ENCODE data around the gene ARPC1B. TPM values are rescaled to one million over a fixed set of nuclear protein-coding genes. Genes with fewer than 3 reads are reported as not detected.
A peak's percentile ranks its signal among the peaks of the same experiment; 100 is the strongest.

The ARPC1B gene
- total and polyA plus RNA-seq, 4 donors, result 43.9 to 182 (median 112) TPM

- Histone ChIP-seq H3K9me3 (ENCODE audit: control insufficient read depth in 4 of 4, low read length in 3 of 4) (no peaks in the 10 kb centered on the region), H3K36me3 (ENCODE audit: control insufficient read depth in 4 of 4, insufficient read depth in 3 of 4, low read depth in 1 of 4, low read length in 3 of 4) (no peaks in the 10 kb centered on the region), H3K27ac (ENCODE audit: low read depth in 1 of 2, low read length in 2 of 2) (peak within 1 kb of the TSS; percentile 57 to 75), H3K9ac (ENCODE audit: low read depth in 1 of 2, low read length in 2 of 2) (peak within 1 kb of the TSS; percentile 76 to 98), H3K27me3 (ENCODE audit: control insufficient read depth in 4 of 4, insufficient read depth in 4 of 4, low read length in 3 of 4) (no peaks in the 10 kb centered on the region), H3K4me3 (ENCODE audit: low read depth in 1 of 3, low read length in 3 of 3) (peak within 1 kb of the TSS; percentile 62 to 79 (median 75)), H3K4me1 (ENCODE audit: control insufficient read depth in 4 of 4, insufficient read depth in 4 of 4, low read length in 3 of 4) (peaks cover 15 to 33% (median 23%) of the 10 kb centered on the region in 4 donors)
- peak; percentile 93 for DNase-seq (ENCODE audit: low spot score)
- under 1% methylated on average over 82 of the region's 82 CpGs for WGBS
- peak in 1 of 2 donors; percentile 8 for TF ChIP-seq RXRA (IDR thresholded peaks at IDR 0.05)
- TF ChIP-seq YY1 (IDR thresholded peaks at IDR 0.05), result peak; percentile 65
- no peak for TF ChIP-seq TAF1 (conservative IDR thresholded peaks at IDR 0.05)
- no peak for TF ChIP-seq JUND (IDR thresholded peaks at IDR 0.05)
- no peak for TF ChIP-seq FOXA1 (IDR thresholded peaks at IDR 0.05)
- TF ChIP-seq MAX (IDR thresholded peaks at IDR 0.05), result no peak
- TF ChIP-seq CTCF (IDR thresholded peaks at IDR 0.05; ENCODE audit: low read depth, low read length, missing input control), result peak; percentile 8
- TF ChIP-seq SP1 (IDR thresholded peaks at IDR 0.05), result no peak
- TF ChIP-seq GABPA (IDR thresholded peaks at IDR 0.05 in 1 of 2, conservative IDR thresholded peaks at IDR 0.05 in 1 of 2), result peak in 1 of 2 donors; percentile 88
- no peak for TF ChIP-seq HNF4G (IDR thresholded peaks at IDR 0.05)
- peak; percentile 52 for TF ChIP-seq ZBTB33 (IDR thresholded peaks at IDR 0.05)
- TF ChIP-seq REST (IDR thresholded peaks at IDR 0.05), result no peak
- TF ChIP-seq ATF3 (IDR thresholded peaks at IDR 0.05), result no peak
- TF ChIP-seq EGR1 (IDR thresholded peaks at IDR 0.05; ENCODE audit: low read depth in 2 of 2), result peak; percentile 36 to 41
- no peak for TF ChIP-seq NR2F2 (IDR thresholded peaks at IDR 0.05)
- TF ChIP-seq FOXA2 (IDR thresholded peaks at IDR 0.05), result no peak
- no peak for TF ChIP-seq HNF4A (conservative IDR thresholded peaks at IDR 0.05)
- peak in 1 of 2 donors; percentile 50 for TF ChIP-seq RAD21 (IDR thresholded peaks at IDR 0.05)
Observed at GRCh38 chr7:99325592-99326407, 48.7 kb upstream of the ARPC1B start, which contains the start of gene ARPC1A. ARPC1A (plus strand) TSS chr7:99325898; CDS start chr7:99333354, 7,456 bp downstream.

All from liver (tissue), 9 donors.